ENCODE measurements around the gene LRR1.
"Not testable (repeated sequence)": the region's sequence is repeated elsewhere in the genome, so short reads cannot be mapped to it uniquely, and the experiment has no call there.

Gene LRR1

DNA sequence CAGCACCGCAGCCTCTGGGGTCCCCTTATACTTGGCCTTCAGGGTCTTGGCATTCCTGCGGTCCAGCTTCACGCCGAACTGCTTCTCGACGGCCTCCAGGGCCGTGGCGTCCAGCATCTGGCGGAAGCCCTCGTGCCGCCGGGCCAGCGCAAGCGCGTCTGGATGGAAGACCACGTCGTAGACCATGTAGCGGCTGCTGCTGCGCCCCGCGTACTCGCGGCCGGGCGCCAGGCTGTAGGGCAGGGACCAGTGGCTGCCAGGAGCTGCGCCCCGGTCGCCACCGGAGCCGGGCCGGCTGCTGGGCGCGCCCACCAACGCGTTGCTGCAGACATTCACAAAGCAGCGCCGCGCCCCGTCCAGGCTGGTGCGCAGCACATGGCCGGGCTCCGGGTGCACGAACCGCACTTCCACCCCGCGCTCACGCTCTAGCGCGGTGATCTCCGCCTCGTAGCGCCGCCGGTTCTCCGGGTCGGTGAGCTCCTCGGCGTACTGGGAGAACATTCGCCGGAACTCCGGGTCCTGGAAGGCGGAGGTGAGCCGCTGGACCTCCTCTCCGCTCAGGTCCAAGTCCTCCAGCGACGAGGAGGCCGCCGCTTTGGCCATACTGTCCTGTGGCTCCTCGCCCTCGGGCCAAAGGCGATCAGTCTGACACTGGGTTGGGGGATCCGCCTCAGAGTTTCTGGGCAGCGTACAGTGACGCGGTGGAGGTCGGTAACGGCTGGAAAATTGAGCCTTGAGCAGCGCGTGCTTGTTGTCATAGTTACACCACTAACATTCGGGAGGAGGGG, 36.0 kb downstream of the LRR1 start, which contains the start of gene DNAAF2:
TSS of gene DNAAF2 (minus strand) at position 698 of the 788 bp plus-strand sequence. CDS start at position 603, 95 bp downstream.
- DNase-seq, result peak; percentile 71

DNA sequence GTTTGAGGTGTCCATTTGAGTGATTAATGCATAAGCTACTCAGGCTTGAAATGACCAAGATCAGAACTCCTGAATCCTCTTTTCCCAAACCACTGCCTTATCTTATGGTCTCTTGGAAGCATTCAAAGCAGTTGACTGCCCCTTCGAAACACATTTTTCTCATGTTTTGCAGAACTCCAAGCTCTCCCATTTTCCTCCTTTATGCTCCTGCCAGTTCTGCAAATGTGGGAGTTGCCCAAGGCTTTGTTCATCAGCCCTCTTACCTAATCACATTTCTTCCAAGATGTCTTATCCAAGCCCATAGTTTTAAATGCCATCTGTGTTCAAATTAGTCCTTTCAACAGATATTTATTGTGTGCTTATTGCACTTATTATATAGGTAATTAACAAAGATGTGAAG, 38.1 kb downstream of the LRR1 start:
- no peak for DNase-seq

GRCh38 chr14:49637534-49638078, 38.9 kb downstream of the LRR1 start:
- no peak for DNase-seq

DNA sequence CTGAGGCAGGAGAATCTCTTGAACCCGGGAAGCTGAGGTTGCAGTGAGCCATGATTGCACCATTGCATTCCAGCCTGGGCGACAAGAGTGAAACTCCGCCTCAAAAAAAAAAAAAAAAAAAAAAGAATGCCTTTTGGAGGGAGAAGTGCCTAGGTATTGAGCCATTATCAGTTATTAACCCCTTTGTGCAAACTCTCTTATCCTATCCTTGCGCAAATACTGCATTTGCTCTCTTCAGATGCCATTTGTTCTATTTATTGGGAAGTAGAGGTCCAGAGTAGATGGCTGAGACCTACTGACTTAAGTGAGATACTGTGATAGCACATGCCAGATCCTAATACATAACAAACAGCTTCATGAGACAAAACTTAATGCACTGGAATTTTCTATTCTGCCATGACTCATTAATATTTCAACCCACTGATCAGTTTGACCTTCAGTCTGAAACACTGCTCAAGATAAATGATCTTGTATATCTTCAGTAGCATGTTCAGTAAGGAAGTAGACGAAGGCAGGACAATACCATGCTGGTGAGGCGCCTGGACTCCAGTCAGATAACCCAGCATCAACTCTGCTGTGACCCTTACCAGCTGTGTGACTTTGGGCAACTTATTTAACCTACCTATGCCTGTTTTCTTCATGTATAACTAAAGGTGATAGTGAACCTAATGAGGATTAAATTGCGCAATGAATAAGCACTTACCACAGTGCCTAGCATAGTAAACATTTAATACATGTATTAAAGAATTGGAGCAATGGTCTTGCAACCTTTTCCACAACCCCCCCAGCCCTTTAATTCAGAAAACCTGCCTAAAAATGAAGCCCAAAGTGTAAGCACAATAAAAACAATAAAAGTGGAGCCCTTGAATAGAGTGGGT, 42.0 kb downstream of the LRR1 start:
- DNase-seq, result no peak

- no peak for DNase-seq
Observed at GRCh38 chr14:49641697-49642129, 43.0 kb downstream of the LRR1 start.

GRCh38 chr14:49642163-49642562, 43.4 kb downstream of the LRR1 start:
- DNase-seq, result no peak

GRCh38 chr14:49653508-49653907, 54.8 kb downstream of the LRR1 start:
- DNase-seq, result no peak

GRCh38 chr14:49654511-49654910, 55.8 kb downstream of the LRR1 start:
- no peak for DNase-seq

- DNase-seq, result not testable (repeated sequence)
Observed at GRCh38 chr14:49657500-49657899, 58.8 kb downstream of the LRR1 start.

DNA sequence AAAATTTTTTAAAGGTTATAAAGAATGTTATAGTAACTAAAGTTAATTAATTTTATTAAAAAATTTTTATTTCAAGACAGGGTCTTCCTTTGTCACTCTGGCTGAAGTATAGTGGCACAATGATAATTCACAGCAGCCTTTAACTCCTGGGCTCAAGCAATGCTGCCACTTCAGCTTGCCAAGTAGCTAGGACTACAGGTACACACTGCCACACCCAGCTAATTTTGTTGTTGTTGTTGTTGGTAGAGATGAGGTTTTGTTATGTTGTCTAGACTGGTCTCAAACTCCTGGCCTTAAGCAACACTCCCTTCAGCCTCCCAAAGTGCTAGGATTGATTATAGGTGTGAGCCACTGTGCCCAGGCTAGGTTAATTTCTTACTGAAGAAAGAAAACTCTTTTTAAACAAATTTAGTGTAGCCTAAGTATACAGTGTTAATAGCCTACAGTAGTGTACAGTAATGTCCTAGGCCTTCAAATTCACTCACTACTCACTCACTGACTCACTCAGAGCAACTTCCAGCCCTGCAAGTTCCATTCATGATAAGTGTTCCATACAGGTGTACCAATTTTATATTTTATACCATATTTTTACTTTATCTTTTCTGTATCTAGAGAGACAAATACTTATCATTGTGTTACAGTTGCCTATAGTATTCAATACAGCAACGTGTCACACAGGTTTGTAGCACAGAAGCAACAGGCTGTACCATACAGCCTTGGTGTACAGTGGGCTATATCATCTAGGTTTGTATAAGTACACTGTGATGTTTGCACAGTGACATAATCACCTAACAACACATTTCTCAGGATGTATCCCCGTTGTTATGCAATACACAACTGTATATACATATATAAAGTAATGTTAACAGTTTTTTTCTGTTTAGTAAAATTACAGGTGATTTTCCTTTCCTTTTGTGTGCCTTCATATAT, 61.1 kb downstream of the LRR1 start:
- DNase-seq, result no peak

Data from NCI-H1105 treated with DMSO at 0.1 percent for 48 hours (cell line).